SK-N-SH (cell line): ENCODE results near the gene PCDHB7. TPM values are rescaled to one million over a fixed set of nuclear protein-coding genes. Genes with fewer than 3 reads are reported as not detected.

Source experiments
- CTCF ChIA-PET: fragments of 300-600, 350-600 bp; formaldehyde crosslinking; extraction: SDS; loops from one replicate; lab custom pipeline; 2021; lab: Yijun Ruan, JAX
- POLR2A ChIA-PET: fragments of 350-600 bp; sonication (Branson Sonifier 250); formaldehyde crosslinking; extraction: SDS; loops from one replicate; lab custom pipeline; 2020; ENCODE audit warnings: antibody characterized with exemption, inconsistent platforms; lab: Yijun Ruan, JAX
- DNase-seq: peaks from one replicate; pipeline ENCODE4 v3.0.0; 2012
- H2AFZ ChIP-seq: fragments of 200-600 bp; sonication (generic); 2 replicates; pipeline ENCODE4 v1.8.1; 2016; ENCODE audit warnings: antibody characterized with exemption, mild to moderate bottlenecking, low read depth
- H3F3A ChIP-seq: fragments of 200-600 bp; sonication (generic); replicated peaks from 2 replicates; pipeline ENCODE3; 2016; ENCODE audit warnings: antibody characterized with exemption, mild to moderate bottlenecking; ENCODE audit not compliant: insufficient read depth
- H3K27ac ChIP-seq, 2 experiments: fragments of 200-500 bp in 1 of 2; fragments of 200-600 bp in 1 of 2; sonication (Bioruptor generic) in 1 of 2; sonication (generic), shearing (Covaris generic) in 1 of 2; 2 replicates each; pipeline versions ENCODE4 v1.5.1 to v1.6.1; 2014 to 2016; ENCODE audit warnings: low read depth in 2 of 2, inconsistent platforms in 1 of 2, low read length in 1 of 2, mild to moderate bottlenecking in 1 of 2, mixed read lengths in 1 of 2
- H3K27me3 ChIP-seq: fragments of 200-600 bp; sonication (generic), shearing (Covaris generic); 2 replicates; pipeline ENCODE4 v1.6.1; 2016; ENCODE audit warnings: mixed run types; ENCODE audit not compliant: insufficient read depth
- H3K36me3 ChIP-seq, 2 experiments: fragments of 200-500 bp in 1 of 2; fragments of 200-600 bp in 1 of 2; sonication (Bioruptor generic) in 1 of 2; sonication (generic) in 1 of 2; replicated peaks in 1 of 2; 2 replicates each; pipeline versions ENCODE3 to v1.5.1; 2014 to 2016; ENCODE audit warnings: low read length in 1 of 2, mild to moderate bottlenecking in 1 of 2; ENCODE audit not compliant: insufficient read depth in 2 of 2, control insufficient read depth in 1 of 2
- H3K4me1 ChIP-seq, 2 experiments: fragments of 200-500 bp in 1 of 2; fragments of 200-600 bp in 1 of 2; sonication (Bioruptor generic) in 1 of 2; sonication (generic), shearing (Covaris generic) in 1 of 2; 2 replicates each; pipeline versions ENCODE4 v1.5.1 to v1.6.1; 2014 to 2016; ENCODE audit warnings: low read depth in 1 of 2, low read length in 1 of 2, mixed run types in 1 of 2; ENCODE audit not compliant: insufficient read depth in 2 of 2, control insufficient read depth in 1 of 2
- H3K4me2 ChIP-seq: fragments of 200-600 bp; sonication (generic), shearing (Covaris generic); 2 replicates; pipeline ENCODE4 v1.6.1; 2017; ENCODE audit warnings: mixed run types
- H3K4me3 ChIP-seq, 2 experiments: fragments of 200-500 bp in 1 of 2; fragments of 200-600 bp in 1 of 2; sonication (Bioruptor generic) in 1 of 2; sonication (generic), shearing (Covaris generic) in 1 of 2; 2 replicates each; pipeline versions ENCODE4 v1.5.1 to v1.8.1; 2014 to 2016; ENCODE audit warnings: low read depth in 2 of 2, inconsistent platforms in 1 of 2, low read length in 1 of 2, mild to moderate bottlenecking in 1 of 2, mixed read lengths in 1 of 2, moderate library complexity in 1 of 2
- H3K79me2 ChIP-seq: fragments of 200-600 bp; sonication (generic); 2 replicates; pipeline ENCODE4 v1.8.1; 2017; ENCODE audit warnings: mild to moderate bottlenecking; ENCODE audit not compliant: insufficient read depth
- H3K9ac ChIP-seq: fragments of 200-600 bp; sonication (generic); 2 replicates; pipeline ENCODE4 v1.6.1; 2017; ENCODE audit warnings: mixed run types
- H3K9me2 ChIP-seq: fragments of 200-600 bp; sonication (generic); 2 replicates; pipeline ENCODE4 v1.6.1; 2017; ENCODE audit warnings: mixed run types
- H3K9me3 ChIP-seq: fragments of 200-600 bp; sonication (generic); 2 replicates; pipeline ENCODE4 v1.6.1; 2017; ENCODE audit warnings: mixed run types, mild to moderate bottlenecking, moderate library complexity
- H4K20me1 ChIP-seq: fragments of 200-600 bp; sonication (generic); 2 replicates; pipeline ENCODE4 v1.6.1; 2017; ENCODE audit warnings: mild to moderate bottlenecking, mixed run types; ENCODE audit not compliant: insufficient read depth
- CHD2 ChIP-seq: fragments of 150-350 bp; IDR thresholded peaks from 2 replicates; pipeline ENCODE4 v1.6.1; 2018; ENCODE audit warnings: low read length; ENCODE audit not compliant: partially characterized antibody
- FOXM1 ChIP-seq: IDR thresholded peaks from 2 replicates; pipeline ENCODE4 v1.4.0; 2012; ENCODE audit warnings: low read depth, mild to moderate bottlenecking
- MEF2A ChIP-seq: IDR thresholded peaks from 2 replicates; pipeline ENCODE4 v1.4.0; 2012; ENCODE audit warnings: low read depth, borderline replicate concordance
- NRF1 ChIP-seq: IDR thresholded peaks from 2 replicates; pipeline ENCODE4 v1.6.1; 2012; ENCODE audit warnings: low read depth, mild to moderate bottlenecking, low read length
- POLR2AphosphoS5 ChIP-seq: IDR thresholded peaks from 2 replicates; pipeline ENCODE4 v1.6.1; 2012; ENCODE audit warnings: low read depth, low read length
- RAD21 ChIP-seq: IDR thresholded peaks from 2 replicates; pipeline ENCODE4 v1.6.1; 2012; ENCODE audit warnings: mild to moderate bottlenecking, low read length
- RFX5 ChIP-seq: IDR thresholded peaks from 2 replicates; pipeline ENCODE4 v1.6.1; 2012; ENCODE audit warnings: mild to moderate bottlenecking, improper control_type of control experiment, low read length
- SMC3 ChIP-seq: IDR thresholded peaks from 2 replicates; pipeline ENCODE4 v1.6.1; 2012; ENCODE audit warnings: low read depth, low read length, improper control_type of control experiment
- TAF1 ChIP-seq: IDR thresholded peaks from 2 replicates; pipeline ENCODE4 v1.6.1; 2012; ENCODE audit warnings: low read depth, mild to moderate bottlenecking, low read length, moderate library complexity, borderline replicate concordance
- TEAD4 ChIP-seq: IDR thresholded peaks from 2 replicates; pipeline ENCODE4 v1.4.0; 2012; ENCODE audit warnings: mild to moderate bottlenecking, borderline replicate concordance; ENCODE audit not compliant: insufficient read depth
- USF1 ChIP-seq: IDR thresholded peaks from 2 replicates; pipeline ENCODE4 v1.4.0; 2012; ENCODE audit warnings: low read depth, borderline replicate concordance
- USF2 ChIP-seq: fragments of 150-350 bp; IDR thresholded peaks from 2 replicates; pipeline ENCODE4 v1.6.1; 2017; ENCODE audit warnings: antibody characterized with exemption, low read length, low read depth, borderline replicate concordance
- WGBS: methylation state at CpG from one replicate; pipeline ENCODE4 v1.1.6; 2017; ENCODE audit warnings: low lambda C conversion rate; 5-methylcytosine and 5-hydroxymethylcytosine counted together
- polyA plus RNA-seq, 3 experiments: library from polyadenylated mRNA; depleted of rRNA; stranded (reverse); fragments of >200 nt; gene quantifications; 2 replicates each; pipeline ENCODE4 v1.2.3, GENCODE V29; 2012
- TF ChIP-seq, protein P1 (sequence below): IDR thresholded peaks from 2 replicates; pipeline ENCODE4 v1.4.0; 2012; ENCODE audit warnings: low read depth
- TF ChIP-seq, protein P2 (sequence below): fragments of 150-350 bp; IDR thresholded peaks from 2 replicates; pipeline ENCODE4 v1.6.1; 2016; ENCODE audit warnings: mild to moderate bottlenecking, low read depth, low read length

PCDHB7 gene
- polyA plus RNA-seq, 1 of the 3 experiments (the other 2 are of a cell fraction): 1.7 TPM

- ChIA-PET POLR2A (interaction anchor here (0.9 to 1.2 kb wide), 2 partner anchors 28 to 411 kb away, joined by 3 to 5 read pairs; partner anchors contain the start of gene PCDHB4), CTCF (interaction anchor here (0.6 to 2.0 kb wide), 30 partner anchors 9 to 415 kb away, joined by 3 to 15 read pairs (median 4); partner anchors contain the start of genes PCDHA1, PCDHA4, PCDHA8 and PCDHB14)
- peak overlapping the region; percentile 93 for H2AFZ ChIP-seq
These were observed 22.0 kb upstream of the PCDHB7 start for GRCh38 chr5:141150224-141150992.

More at GRCh38 chr5:141150224-141150992, 22.0 kb upstream of the PCDHB7 start:
- no peaks in the 10 kb centered on the region for H3K36me3 ChIP-seq
- no peaks in the 10 kb centered on the region for H3K27me3 ChIP-seq
- no peaks in the 10 kb centered on the region for H3K79me2 ChIP-seq
- H3K27ac ChIP-seq: peak overlapping the region in 1 of 2 experiments; percentile 53; a peak in 1 of 4 replicates
- no peaks in the 10 kb centered on the region for H3K4me1 ChIP-seq
- peak overlapping the region; percentile 72 for H3K4me2 ChIP-seq
- no peak for TF ChIP-seq TAF1
- TF ChIP-seq USF1: no peak
- TF ChIP-seq RAD21: no peak
- TF ChIP-seq RFX5: no peak
- TF ChIP-seq SMC3: no peak
- TF ChIP-seq, protein P1, sequence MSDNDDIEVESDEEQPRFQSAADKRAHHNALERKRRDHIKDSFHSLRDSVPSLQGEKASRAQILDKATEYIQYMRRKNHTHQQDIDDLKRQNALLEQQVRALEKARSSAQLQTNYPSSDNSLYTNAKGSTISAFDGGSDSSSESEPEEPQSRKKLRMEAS: no peak
- no peak for TF ChIP-seq NRF1
- TF ChIP-seq FOXM1: no peak
- TF ChIP-seq, protein P2, sequence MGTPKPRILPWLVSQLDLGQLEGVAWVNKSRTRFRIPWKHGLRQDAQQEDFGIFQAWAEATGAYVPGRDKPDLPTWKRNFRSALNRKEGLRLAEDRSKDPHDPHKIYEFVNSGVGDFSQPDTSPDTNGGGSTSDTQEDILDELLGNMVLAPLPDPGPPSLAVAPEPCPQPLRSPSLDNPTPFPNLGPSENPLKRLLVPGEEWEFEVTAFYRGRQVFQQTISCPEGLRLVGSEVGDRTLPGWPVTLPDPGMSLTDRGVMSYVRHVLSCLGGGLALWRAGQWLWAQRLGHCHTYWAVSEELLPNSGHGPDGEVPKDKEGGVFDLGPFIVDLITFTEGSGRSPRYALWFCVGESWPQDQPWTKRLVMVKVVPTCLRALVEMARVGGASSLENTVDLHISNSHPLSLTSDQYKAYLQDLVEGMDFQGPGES: no peak
- TF ChIP-seq MEF2A: no peak
- no peak for TF ChIP-seq CHD2
- no peak for TF ChIP-seq POLR2AphosphoS5
- no peak for TF ChIP-seq USF2
- TF ChIP-seq TEAD4: no peak
- WGBS: 32% methylated on average over 24 of the region's 33 CpGs
- no peaks in the 10 kb centered on the region for H3F3A ChIP-seq
- peaks cover 4% of the 10 kb centered on the region; the same call in 1 of the 2 replicates for H3K9me3 ChIP-seq
- no peaks in the 10 kb centered on the region for H3K9me2 ChIP-seq
- peak overlapping the region; percentile 32; the same call in 1 of the 2 replicates for H3K9ac ChIP-seq
- H4K20me1 ChIP-seq: no peaks in the 10 kb centered on the region
- H3K4me3 ChIP-seq: peak overlapping the region; percentile 54 to 65
- peak; percentile 51 for DNase-seq
